Measurements from ENCODE around the gene EML3. TPM values are rescaled to one million over a fixed set of nuclear protein-coding genes. Genes with fewer than 3 reads are reported as not detected.

Gene EML3
- total and polyA plus RNA-seq, 2 of the 13 experiments (the other 11 are each of a cell fraction or from before 2014, with no cell fraction given): 10.6 to 12.3 TPM

DNA sequence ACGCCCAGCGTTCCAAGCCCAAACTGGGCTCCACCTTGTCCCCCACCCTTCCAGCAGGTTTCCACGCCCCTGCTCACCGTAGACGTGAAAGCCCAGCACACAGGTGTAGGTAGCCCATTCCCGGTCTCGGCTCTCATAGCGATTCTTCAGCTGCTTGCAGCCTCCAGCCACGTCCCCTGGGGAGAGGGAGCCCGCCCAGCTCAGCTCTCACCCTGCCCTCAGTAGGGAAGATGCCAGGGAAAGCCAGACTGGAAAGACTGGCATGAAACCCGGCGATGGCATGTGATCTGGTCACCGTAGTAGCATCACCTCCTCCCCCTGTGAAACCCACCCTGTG lies 9.5 kb downstream of the EML3 start (continued):
- TF ChIP-seq, protein P1, sequence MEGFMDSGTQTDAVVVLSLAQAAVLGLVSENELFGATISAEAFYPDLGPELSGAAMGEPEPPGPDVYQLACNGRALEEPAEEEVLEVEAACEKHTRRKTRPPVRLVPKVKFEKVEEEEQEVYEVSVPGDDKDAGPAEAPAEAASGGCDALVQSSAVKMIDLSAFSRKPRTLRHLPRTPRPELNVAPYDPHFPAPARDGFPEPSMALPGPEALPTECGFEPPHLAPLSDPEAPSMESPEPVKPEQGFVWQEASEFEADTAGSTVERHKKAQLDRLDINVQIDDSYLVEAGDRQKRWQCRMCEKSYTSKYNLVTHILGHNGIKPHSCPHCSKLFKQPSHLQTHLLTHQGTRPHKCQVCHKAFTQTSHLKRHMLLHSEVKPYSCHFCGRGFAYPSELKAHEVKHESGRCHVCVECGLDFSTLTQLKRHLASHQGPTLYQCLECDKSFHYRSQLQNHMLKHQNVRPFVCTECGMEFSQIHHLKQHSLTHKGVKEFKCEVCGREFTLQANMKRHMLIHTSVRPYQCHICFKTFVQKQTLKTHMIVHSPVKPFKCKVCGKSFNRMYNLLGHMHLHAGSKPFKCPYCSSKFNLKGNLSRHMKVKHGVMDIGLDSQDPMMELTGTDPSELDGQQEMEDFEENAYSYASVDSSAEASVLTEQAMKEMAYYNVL (CRISPR knock-in tag; IDR thresholded peaks at IDR 0.05; ENCODE audit: borderline replicate concordance): no peak
- TF ChIP-seq ZNF432 (CRISPR knock-in tag; IDR thresholded peaks at IDR 0.05; ENCODE audit: borderline replicate concordance) (no peak), MTF2 (CRISPR knock-in tag; IDR thresholded peaks at IDR 0.05; ENCODE audit: borderline replicate concordance) (no peak), ZFAT (CRISPR knock-in tag; conservative IDR thresholded peaks at IDR 0.05) (no peak), HCFC1 (IDR thresholded peaks at IDR 0.05; ENCODE audit: low read depth, low read length) (no peak), PHB2 (IDR thresholded peaks at IDR 0.05; ENCODE audit: partially characterized antibody) (no peak), ZNF883 (CRISPR knock-in tag; IDR thresholded peaks at IDR 0.05; ENCODE audit: not compliant biosample characterization) (no peak), ZNF484 (CRISPR knock-in tag; IDR thresholded peaks at IDR 0.05; ENCODE audit: borderline replicate concordance, low read depth) (no peak)

DNA sequence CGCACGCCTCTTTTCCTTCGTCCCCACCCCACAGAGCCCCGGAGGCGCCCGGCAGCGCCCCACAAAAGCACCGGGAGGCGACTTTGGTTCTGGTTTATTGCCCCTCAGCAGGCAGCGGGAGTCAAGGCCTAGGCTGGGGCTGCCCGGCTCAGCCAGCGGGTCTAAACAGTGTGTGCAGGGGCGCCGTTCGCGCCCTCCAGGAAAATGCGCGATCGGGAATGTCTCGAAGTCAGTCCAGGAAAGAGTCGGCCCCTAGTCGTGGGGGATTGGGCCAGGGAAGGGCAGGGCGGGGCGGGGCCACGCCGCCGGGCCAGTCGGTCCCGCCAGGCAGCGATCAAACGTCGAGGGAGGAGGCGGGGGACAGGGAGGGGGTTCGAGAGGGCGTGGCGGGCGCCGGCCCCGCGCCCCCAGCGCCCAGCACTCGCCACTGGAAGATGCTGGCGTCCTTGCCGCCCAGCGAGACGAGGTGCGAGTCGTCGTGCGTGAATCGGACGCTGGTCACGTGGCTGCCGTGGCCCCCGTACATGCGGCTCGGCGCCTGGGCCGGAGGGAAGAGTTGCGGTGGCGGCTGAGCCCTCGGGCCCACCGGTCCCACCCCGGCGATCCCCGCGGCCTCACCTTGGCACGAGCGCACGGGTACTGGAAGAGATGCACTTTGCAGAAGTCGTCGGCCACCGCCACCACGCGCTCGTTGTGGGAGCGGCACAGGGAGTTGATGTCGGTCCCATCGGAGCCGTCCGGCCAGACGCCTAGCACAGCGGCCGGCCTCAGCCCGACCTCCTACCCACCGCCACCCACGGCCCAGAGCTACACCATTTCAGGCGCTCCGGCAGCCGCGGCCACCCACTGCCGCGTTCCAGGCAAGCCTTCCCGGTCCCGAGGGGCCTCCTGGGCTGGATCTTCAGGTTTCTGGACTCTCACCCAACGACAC lies 10.2 kb downstream of the EML3 start:
- Histone ChIP-seq H3K36me3 (replicated peaks in 1 of 2; ENCODE audit: control insufficient read depth in 1 of 2, insufficient read depth in 2 of 2, low read length in 2 of 2) (peaks cover 7 to 15% of the 10 kb centered on the region in 2 experiments; a peak in 4 of 5 replicates), H3K9ac (ENCODE audit: insufficient read depth, low read depth, low read length) (peak overlapping the region; percentile 10; the same call in 1 of the 2 replicates), H3K27ac (ENCODE audit: extremely low read length, insufficient read depth, low read length) (peak overlapping the region; percentile 34), H3K79me2 (ENCODE audit: insufficient read depth, low read length) (peaks cover 33% of the 10 kb centered on the region), H4K20me1 (ENCODE audit: insufficient read depth, low read length) (no peaks in the 10 kb centered on the region), H3K4me2 (ENCODE audit: low read depth, low read length) (peak overlapping the region; percentile 50), H2AFZ (ENCODE audit: low read length) (no peak overlapping the region), H3K27me3 (ENCODE audit: control insufficient read depth in 1 of 2, insufficient read depth in 2 of 2, low read length in 2 of 2) (no peaks in the 10 kb centered on the region; a peak in 1 of 5 replicates), H3K4me3 (replicated peaks in 1 of 3; ENCODE audit: insufficient read depth in 1 of 3, low read depth in 2 of 3, low read length in 3 of 3) (peak overlapping the region in 1 of 3 experiments; percentile 94; a peak in 1 of 6 replicates), H3K9me3 (ENCODE audit: low read length) (no peaks in the 10 kb centered on the region), H3K4me1 (ENCODE audit: insufficient read depth, low read length) (peaks cover 51% of the 10 kb centered on the region)
- no TSS peak for BruUV-seq (replicated peaks)
- no peak for FAIRE-seq
- no peak for TF ChIP-seq ZNF761 (CRISPR knock-in tag; conservative IDR thresholded peaks at IDR 0.05)
- TF ChIP-seq RBFOX2 (IDR thresholded peaks at IDR 0.05; ENCODE audit: low read depth, low read length): 0 out of 2 replicates have a peak, but pooled peaks have one; percentile 28
- no peak for TF ChIP-seq ZNF543 (CRISPR knock-in tag; IDR thresholded peaks at IDR 0.05)
- TF ChIP-seq CENPT (CRISPR knock-in tag; IDR thresholded peaks at IDR 0.05; ENCODE audit: low read depth): no peak
- TF ChIP-seq REPIN1 (CRISPR knock-in tag; IDR thresholded peaks at IDR 0.05; ENCODE audit: borderline replicate concordance, low read depth): 0 out of 2 replicates have a peak, but pooled peaks have one; percentile 33
- TF ChIP-seq, protein P2, sequence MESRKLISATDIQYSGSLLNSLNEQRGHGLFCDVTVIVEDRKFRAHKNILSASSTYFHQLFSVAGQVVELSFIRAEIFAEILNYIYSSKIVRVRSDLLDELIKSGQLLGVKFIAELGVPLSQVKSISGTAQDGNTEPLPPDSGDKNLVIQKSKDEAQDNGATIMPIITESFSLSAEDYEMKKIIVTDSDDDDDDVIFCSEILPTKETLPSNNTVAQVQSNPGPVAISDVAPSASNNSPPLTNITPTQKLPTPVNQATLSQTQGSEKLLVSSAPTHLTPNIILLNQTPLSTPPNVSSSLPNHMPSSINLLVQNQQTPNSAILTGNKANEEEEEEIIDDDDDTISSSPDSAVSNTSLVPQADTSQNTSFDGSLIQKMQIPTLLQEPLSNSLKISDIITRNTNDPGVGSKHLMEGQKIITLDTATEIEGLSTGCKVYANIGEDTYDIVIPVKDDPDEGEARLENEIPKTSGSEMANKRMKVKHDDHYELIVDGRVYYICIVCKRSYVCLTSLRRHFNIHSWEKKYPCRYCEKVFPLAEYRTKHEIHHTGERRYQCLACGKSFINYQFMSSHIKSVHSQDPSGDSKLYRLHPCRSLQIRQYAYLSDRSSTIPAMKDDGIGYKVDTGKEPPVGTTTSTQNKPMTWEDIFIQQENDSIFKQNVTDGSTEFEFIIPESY (CRISPR knock-in tag; IDR thresholded peaks at IDR 0.05): no peak
- TF ChIP-seq ZNF605 (CRISPR knock-in tag; IDR thresholded peaks at IDR 0.05): no peak
- no peak for TF ChIP-seq ZBTB3 (CRISPR knock-in tag; IDR thresholded peaks at IDR 0.05; ENCODE audit: borderline replicate concordance, low read depth)
- TF ChIP-seq HHEX (CRISPR knock-in tag; IDR thresholded peaks at IDR 0.05): no peak
- intact Hi-C loops (cut with micrococcal nuclease; ENCODE audit: unreplicated experiment) (no loop called here), in situ Hi-C loops (cut with HindIII; ENCODE audit: extremely low pct_ligation_motif_present, low pct_unique_long_range_greater_than_20kb) (no loop called here)
- CTCF ChIA-PET (ENCODE audit: low intra/inter-chr PET ratio, low total read pairs): no interaction called here
- POLR2A ChIA-PET: interaction anchor here (0.7 to 3.8 kb wide), 20 partner anchors 9 to 279 kb away, joined by 3 to 137 read pairs (median 6); partner anchors contain the start of genes AHNAK, B3GAT3, C11orf98 and CSKMT
- WGBS (ENCODE audit: low lambda C conversion rate): 95% methylated on average over 84 of the region's 96 CpGs
- ATAC-seq: peak; percentile 1; the same call in 2 of the 3 replicates
- no peak for DNase-seq (ENCODE audit: low spot score)

Measured in HepG2 (cell line).